ENCODE results near the gene CD247.

The CD247 gene

DNA sequence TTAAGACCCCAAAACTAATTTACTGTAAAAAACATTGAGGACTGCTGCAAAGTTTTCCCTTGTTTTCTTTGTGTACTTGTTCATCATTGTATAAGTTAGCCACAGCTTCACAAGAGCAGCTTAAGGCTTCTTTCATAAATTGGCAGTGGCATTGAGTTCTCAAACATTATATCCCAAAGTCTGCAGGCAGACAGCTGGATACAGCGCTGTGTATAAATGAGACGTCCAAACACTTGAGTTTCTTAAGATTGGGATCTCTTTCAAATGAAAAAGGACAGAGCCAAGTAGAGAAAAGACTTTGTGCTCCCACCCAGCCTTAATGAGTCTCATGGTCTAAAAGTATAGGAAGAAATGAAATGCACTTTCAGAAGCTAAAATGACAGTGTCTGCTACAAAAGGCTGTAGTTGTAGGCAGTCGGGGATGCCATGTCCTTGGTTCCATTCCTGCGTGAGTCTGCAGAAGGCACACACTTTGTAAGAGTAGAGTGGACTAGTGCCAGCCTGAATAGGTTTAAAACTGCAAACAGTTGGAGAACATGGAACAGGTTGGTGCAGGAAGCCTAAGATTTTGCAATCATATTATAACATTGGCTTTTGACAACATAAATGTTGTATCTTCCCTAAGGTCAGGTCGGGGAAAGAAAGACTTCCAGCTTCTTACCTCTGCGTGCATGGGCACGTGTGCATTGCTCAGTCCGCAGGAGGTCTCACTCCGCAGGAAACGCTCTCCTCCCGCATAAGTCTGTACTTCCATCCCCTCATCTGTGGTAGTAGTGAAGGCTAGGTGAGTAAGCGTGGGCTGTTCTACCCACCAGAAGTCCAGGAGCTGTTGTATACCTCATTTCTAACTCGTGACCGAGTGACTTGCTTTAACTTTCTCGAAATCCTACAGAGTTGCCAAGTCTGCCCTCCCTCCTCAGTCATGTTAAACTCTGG is 94.4 kb downstream of the CD247 start:
- Histone ChIP-seq H4K91ac (ENCODE audit: low read length) (no peak overlapping the region), H3K4ac (ENCODE audit: low read depth in 1 of 2, low read length in 2 of 2) (no peak overlapping the region), H3K4me3 (ENCODE audit: insufficient read depth in 1 of 2, low read depth in 1 of 2, low read length in 2 of 2) (no peak overlapping the region), H2BK15ac (ENCODE audit: low read depth, poor library complexity, severe bottlenecking) (no peak overlapping the region), H3K23ac (ENCODE audit: low read length in 2 of 2) (no peak overlapping the region), H3K36me3 (ENCODE audit: control insufficient read depth in 1 of 2, insufficient read depth in 2 of 2, low read depth in 1 of 2, low read length in 2 of 2) (peaks cover 3 to 12% of the 10 kb centered on the region in 2 experiments), H2BK5ac (ENCODE audit: low read depth, low read length, poor library complexity, severe bottlenecking) (no peak overlapping the region), H2BK12ac (ENCODE audit: low read length in 2 of 2) (no peak overlapping the region), H3K9ac (ENCODE audit: low read length) (no peak overlapping the region), H3K9me3 (ENCODE audit: control insufficient read depth, low read length) (no peaks in the 10 kb centered on the region), H4K8ac (ENCODE audit: low read length) (no peak overlapping the region), H3K4me2 (ENCODE audit: low read length, poor library complexity, severe bottlenecking) (no peak overlapping the region), H3K27me3 (ENCODE audit: control insufficient read depth in 1 of 2, insufficient read depth in 1 of 2, low read length in 2 of 2) (no peaks in the 10 kb centered on the region), H3K18ac (ENCODE audit: low read depth in 1 of 2, low read length in 2 of 2) (no peak overlapping the region), H3K27ac (ENCODE audit: low read length, poor library complexity, severe bottlenecking) (no peak overlapping the region), H2BK120ac (ENCODE audit: low read depth, low read length) (no peak overlapping the region), H2AFZ (ENCODE audit: low read depth, low read length) (no peak overlapping the region), H2AK5ac (ENCODE audit: low read length, severe bottlenecking) (no peak overlapping the region), H3K79me1 (replicated peaks; ENCODE audit: low read length, poor library complexity, severe bottlenecking) (peaks cover 3% of the 10 kb centered on the region), H3K4me1 (ENCODE audit: control insufficient read depth, insufficient read depth, low read depth, low read length) (no peaks in the 10 kb centered on the region), H3K14ac (ENCODE audit: low read length in 2 of 2) (no peak overlapping the region)
- WGBS = 83% methylated on average over 15 of the region's 15 CpGs
- no peak for DNase-seq

DNA sequence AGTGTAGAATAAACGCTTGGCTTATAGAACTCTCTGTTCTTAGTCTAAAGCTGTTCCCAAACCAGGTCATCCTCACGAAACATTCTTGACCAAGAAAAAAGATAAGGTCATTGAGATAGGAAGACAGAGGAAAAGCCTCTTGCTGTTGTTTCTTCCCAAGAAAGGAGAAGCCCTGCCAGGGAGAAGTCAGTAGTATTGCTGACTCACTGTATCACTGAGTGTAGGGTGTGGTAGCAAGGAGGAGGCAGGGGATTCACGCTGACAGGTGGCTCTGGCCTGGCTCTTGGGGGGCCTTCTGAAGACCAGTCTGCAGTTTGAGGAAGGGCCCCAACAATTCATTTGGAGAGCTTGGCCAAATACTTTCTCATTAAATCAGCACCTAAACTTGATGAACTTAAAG is 97.8 kb downstream of the CD247 start:
- no peaks in the 10 kb centered on the region for H3K9me3 ChIP-seq (ENCODE audit: control insufficient read depth, low read length)
- no peaks in the 10 kb centered on the region for H3K27me3 ChIP-seq (ENCODE audit: control insufficient read depth in 1 of 2, insufficient read depth in 1 of 2, low read length in 2 of 2)
- no peak overlapping the region for H3K9ac ChIP-seq (ENCODE audit: low read length)

DNA sequence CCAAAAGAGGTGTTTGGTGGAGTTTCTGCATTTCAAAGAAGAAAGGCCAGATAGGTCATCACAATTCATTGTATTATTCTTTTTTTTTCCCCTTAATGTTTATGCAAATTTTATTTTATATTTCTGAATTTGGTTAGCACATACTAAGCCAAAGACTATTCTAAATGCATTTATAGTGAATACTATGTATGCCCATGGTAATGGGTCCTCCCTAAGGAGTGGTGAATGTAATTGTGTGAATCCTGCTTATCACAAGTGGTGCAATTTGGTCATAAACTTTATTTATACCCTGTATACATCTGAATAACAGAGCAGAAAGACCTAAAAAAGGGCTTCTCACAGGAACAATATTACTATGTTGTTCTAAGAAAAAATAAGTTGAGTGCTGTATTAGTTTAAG is 99.1 kb downstream of the CD247 start:
- Histone ChIP-seq H2AFZ (ENCODE audit: low read depth, low read length) (no peak overlapping the region), H3K79me1 (replicated peaks; ENCODE audit: low read length, poor library complexity, severe bottlenecking) (peaks cover 3% of the 10 kb centered on the region), H3K9ac (ENCODE audit: low read length) (no peak overlapping the region), H3K14ac (ENCODE audit: low read length in 2 of 2) (no peak overlapping the region), H3K4me2 (ENCODE audit: low read length, poor library complexity, severe bottlenecking) (no peak overlapping the region), H2BK15ac (ENCODE audit: low read depth, poor library complexity, severe bottlenecking) (no peak overlapping the region), H3K27me3 (ENCODE audit: control insufficient read depth in 1 of 2, insufficient read depth in 1 of 2, low read length in 2 of 2) (no peaks in the 10 kb centered on the region), H3K9me3 (ENCODE audit: control insufficient read depth, low read length) (no peaks in the 10 kb centered on the region), H2BK12ac (ENCODE audit: low read length in 2 of 2) (no peak overlapping the region), H3K27ac (ENCODE audit: low read length, poor library complexity, severe bottlenecking) (no peak overlapping the region), H2BK5ac (ENCODE audit: low read depth, low read length, poor library complexity, severe bottlenecking) (no peak overlapping the region), H3K4me1 (ENCODE audit: control insufficient read depth, insufficient read depth, low read depth, low read length) (no peaks in the 10 kb centered on the region), H4K8ac (ENCODE audit: low read length) (no peak overlapping the region), H3K23ac (ENCODE audit: low read length in 2 of 2) (no peak overlapping the region), H3K4ac (ENCODE audit: low read depth in 1 of 2, low read length in 2 of 2) (no peak overlapping the region), H2BK120ac (ENCODE audit: low read depth, low read length) (no peak overlapping the region), H3K18ac (ENCODE audit: low read depth in 1 of 2, low read length in 2 of 2) (no peak overlapping the region), H4K91ac (ENCODE audit: low read length) (no peak overlapping the region), H3K4me3 (ENCODE audit: insufficient read depth in 1 of 2, low read depth in 1 of 2, low read length in 2 of 2) (no peak overlapping the region), H3K36me3 (ENCODE audit: control insufficient read depth in 1 of 2, insufficient read depth in 2 of 2, low read depth in 1 of 2, low read length in 2 of 2) (peaks cover 11 to 37% of the 10 kb centered on the region in 2 experiments), H2AK5ac (ENCODE audit: low read length, severe bottlenecking) (no peak overlapping the region)
- no peak for DNase-seq

More for the DNA sequence above, 97.8 kb downstream of the CD247 start:
- no peak overlapping the region for H3K27ac ChIP-seq (ENCODE audit: low read length, poor library complexity, severe bottlenecking)
- H3K14ac ChIP-seq (ENCODE audit: low read length in 2 of 2) = no peak overlapping the region
- H2BK5ac ChIP-seq (ENCODE audit: low read depth, low read length, poor library complexity, severe bottlenecking) = no peak overlapping the region
- WGBS = 44% methylated on average over 2 of the region's 3 CpGs
- H4K8ac ChIP-seq (ENCODE audit: low read length) = no peak overlapping the region
- H3K18ac ChIP-seq (ENCODE audit: low read depth in 1 of 2, low read length in 2 of 2) = no peak overlapping the region
- peaks cover 3% of the 10 kb centered on the region for H3K79me1 ChIP-seq (replicated peaks; ENCODE audit: low read length, poor library complexity, severe bottlenecking)
- no peak overlapping the region for H3K4me2 ChIP-seq (ENCODE audit: low read length, poor library complexity, severe bottlenecking)
- H3K4ac ChIP-seq (ENCODE audit: low read depth in 1 of 2, low read length in 2 of 2) = no peak overlapping the region
- no peak overlapping the region for H2BK120ac ChIP-seq (ENCODE audit: low read depth, low read length)
- no peak overlapping the region for H2BK15ac ChIP-seq (ENCODE audit: low read depth, poor library complexity, severe bottlenecking)
- no peak overlapping the region for H2AFZ ChIP-seq (ENCODE audit: low read depth, low read length)
- H2AK5ac ChIP-seq (ENCODE audit: low read length, severe bottlenecking) = no peak overlapping the region
- H2BK12ac ChIP-seq (ENCODE audit: low read length in 2 of 2) = no peak overlapping the region
- H3K23ac ChIP-seq (ENCODE audit: low read length in 2 of 2) = no peak overlapping the region
- no peak overlapping the region for H3K4me3 ChIP-seq (ENCODE audit: insufficient read depth in 1 of 2, low read depth in 1 of 2, low read length in 2 of 2)
- H3K4me1 ChIP-seq (ENCODE audit: control insufficient read depth, insufficient read depth, low read depth, low read length) = no peaks in the 10 kb centered on the region
- H3K36me3 ChIP-seq (ENCODE audit: control insufficient read depth in 1 of 2, insufficient read depth in 2 of 2, low read depth in 1 of 2, low read length in 2 of 2) = peaks cover 8 to 27% of the 10 kb centered on the region in 2 experiments
- no peak overlapping the region for H4K91ac ChIP-seq (ENCODE audit: low read length)
- no peak for DNase-seq

DNA sequence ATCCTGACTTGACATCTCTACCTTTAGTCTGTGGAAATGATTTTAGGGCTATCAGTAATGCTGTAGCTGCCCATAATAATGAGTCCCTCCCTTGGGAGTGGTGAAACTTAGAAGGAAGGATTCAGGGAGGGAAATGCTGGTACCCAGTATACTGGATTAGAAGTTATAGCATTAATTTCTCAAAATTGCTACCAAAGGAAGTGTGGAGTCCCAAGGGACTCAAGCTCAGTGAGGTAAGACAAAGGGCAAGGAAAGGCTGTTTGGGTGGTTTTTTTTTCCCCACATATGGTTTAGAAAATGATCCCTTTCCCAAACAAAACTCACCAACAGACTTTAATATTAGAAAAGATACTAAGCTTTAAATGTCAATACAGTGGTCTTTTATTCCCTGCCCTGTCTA is 99.9 kb downstream of the CD247 start:
- Histone ChIP-seq H3K4me2 (ENCODE audit: low read length, poor library complexity, severe bottlenecking) (no peak overlapping the region), H4K8ac (ENCODE audit: low read length) (no peak overlapping the region), H3K4me3 (ENCODE audit: insufficient read depth in 1 of 2, low read depth in 1 of 2, low read length in 2 of 2) (no peak overlapping the region), H3K14ac (ENCODE audit: low read length in 2 of 2) (no peak overlapping the region), H2BK120ac (ENCODE audit: low read depth, low read length) (no peak overlapping the region), H3K36me3 (ENCODE audit: control insufficient read depth in 1 of 2, insufficient read depth in 2 of 2, low read depth in 1 of 2, low read length in 2 of 2) (peaks cover 11 to 35% of the 10 kb centered on the region in 2 experiments), H3K4ac (ENCODE audit: low read depth in 1 of 2, low read length in 2 of 2) (no peak overlapping the region), H2BK12ac (ENCODE audit: low read length in 2 of 2) (no peak overlapping the region), H3K9me3 (ENCODE audit: control insufficient read depth, low read length) (no peaks in the 10 kb centered on the region), H3K18ac (ENCODE audit: low read depth in 1 of 2, low read length in 2 of 2) (no peak overlapping the region), H3K79me1 (replicated peaks; ENCODE audit: low read length, poor library complexity, severe bottlenecking) (peaks cover 3% of the 10 kb centered on the region), H3K9ac (ENCODE audit: low read length) (no peak overlapping the region), H2BK15ac (ENCODE audit: low read depth, poor library complexity, severe bottlenecking) (no peak overlapping the region), H3K23ac (ENCODE audit: low read length in 2 of 2) (no peak overlapping the region), H3K27ac (ENCODE audit: low read length, poor library complexity, severe bottlenecking) (no peak overlapping the region), H3K27me3 (ENCODE audit: control insufficient read depth in 1 of 2, insufficient read depth in 1 of 2, low read length in 2 of 2) (no peaks in the 10 kb centered on the region), H2BK5ac (ENCODE audit: low read depth, low read length, poor library complexity, severe bottlenecking) (no peak overlapping the region), H3K4me1 (ENCODE audit: control insufficient read depth, insufficient read depth, low read depth, low read length) (no peaks in the 10 kb centered on the region), H4K91ac (ENCODE audit: low read length) (no peak overlapping the region), H2AK5ac (ENCODE audit: low read length, severe bottlenecking) (no peak overlapping the region), H2AFZ (ENCODE audit: low read depth, low read length) (no peak overlapping the region)
- no peak for DNase-seq
